GM19463 (cell line): ENCODE data around the gene SCARF1.

Experiments used
- ATAC-seq: cut with Tn5 transposase; IDR thresholded peaks from one replicate; pipeline ENCODE4 v1.9.1; 2021; ENCODE audit warnings: mild to moderate bottlenecking, moderate library complexity; ENCODE audit not compliant: unreplicated experiment

The SCARF1 gene

GRCh38 chr17:1629504-1630310 is 15.8 kb downstream of the SCARF1 start:
- ATAC-seq: no peak

GRCh38 chr17:1628856-1629503 is 16.6 kb downstream of the SCARF1 start:
- peak; percentile 54 for ATAC-seq

- ATAC-seq: peak; percentile 55
These were observed 17.3 kb downstream of the SCARF1 start, which contains the start of gene SLC43A2 for GRCh38 chr17:1627982-1628855. SLC43A2 (minus strand) TSS chr17:1628834; CDS start chr17:1627874, 960 bp downstream.

- ATAC-seq: no peak
These were observed 18.1 kb downstream of the SCARF1 start for GRCh38 chr17:1627182-1627981.

GRCh38 chr17:1626333-1626732 is 19.2 kb downstream of the SCARF1 start:
- no peak for ATAC-seq

- no peak for ATAC-seq
These were observed 20.0 kb downstream of the SCARF1 start for GRCh38 chr17:1625581-1625980.

GRCh38 chr17:1625053-1625452 is 20.5 kb downstream of the SCARF1 start:
- ATAC-seq: no peak

GRCh38 chr17:1624650-1625049 is 20.9 kb downstream of the SCARF1 start:
- no peak for ATAC-seq

- no peak for ATAC-seq
These were observed 22.4 kb downstream of the SCARF1 start for GRCh38 chr17:1623057-1623630.

- no peak for ATAC-seq
These were observed 24.1 kb downstream of the SCARF1 start for GRCh38 chr17:1621273-1621954.

- no peak for ATAC-seq
These were observed 25.0 kb downstream of the SCARF1 start for GRCh38 chr17:1620486-1620885.

- no peak for ATAC-seq
These were observed 27.8 kb downstream of the SCARF1 start for GRCh38 chr17:1617620-1618174.

GRCh38 chr17:1616101-1616500 is 29.4 kb downstream of the SCARF1 start:
- no peak for ATAC-seq

- no peak for ATAC-seq
These were observed 33.1 kb downstream of the SCARF1 start for GRCh38 chr17:1612400-1612799.

GRCh38 chr17:1611715-1612114 is 33.8 kb downstream of the SCARF1 start:
- ATAC-seq: no peak

- no peak for ATAC-seq
These were observed 36.9 kb downstream of the SCARF1 start for GRCh38 chr17:1608676-1609075.

GRCh38 chr17:1607971-1608320 is 37.6 kb downstream of the SCARF1 start:
- ATAC-seq: peak; percentile 9

GRCh38 chr17:1606352-1606985 is 39.1 kb downstream of the SCARF1 start:
- no peak for ATAC-seq
